IMR-90 (cell line): ENCODE results near the gene ELL.

Source experiments
- CEBPB ChIP-seq: IDR thresholded peaks from 2 replicates; pipeline ENCODE4 v1.6.1; 2012; ENCODE audit warnings: low read depth, low read length, improper control_type of control experiment
- CTCF ChIP-seq: conservative IDR thresholded peaks from 2 replicates; pipeline ENCODE4 v1.5.1; 2012; ENCODE audit warnings: mild to moderate bottlenecking, low read depth, low read length, improper control_type of control experiment
- ELK1 ChIP-seq: fragments of 150-350 bp; IDR thresholded peaks from 2 replicates; pipeline ENCODE4 v1.6.1; 2016; ENCODE audit warnings: low read depth, mild to moderate bottlenecking, low read length, moderate library complexity, borderline replicate concordance
- POLR2A ChIP-seq: IDR thresholded peaks from 2 replicates; pipeline ENCODE4 v1.6.1; 2012; ENCODE audit warnings: mild to moderate bottlenecking, low read depth, low read length
- RAD21 ChIP-seq: IDR thresholded peaks from 2 replicates; pipeline ENCODE4 v1.6.1; 2012; ENCODE audit warnings: low read length, improper control_type of control experiment
- SMC3 ChIP-seq: fragments of 150-350 bp; IDR thresholded peaks from 2 replicates; pipeline ENCODE4 v1.6.1; 2016; ENCODE audit warnings: low read depth, mild to moderate bottlenecking, antibody characterized with exemption, low read length, moderate library complexity

- TF ChIP-seq ELK1 (no peak), POLR2A (no peak), CTCF (no peak), CEBPB (no peak), SMC3 (no peak), RAD21 (no peak)
Measured at GRCh38 chr19:18439910-18440237, 82.0 kb downstream of the ELL start.
